Mesenchymal stem cell (in vitro differentiated cells and primary cell): ENCODE data around the gene MYH8.
A peak's percentile ranks its signal among the peaks of the same experiment; 100 is the strongest.

Source experiments
- DNase-seq: peaks from one replicate; pipeline ENCODE4 v3.0.0-alpha.2; 2013
- H2AFZ ChIP-seq: one replicate; pipeline ENCODE4 v1.6.1; 2013; ENCODE audit warnings: low read depth, mild to moderate bottlenecking, control low read depth, inconsistent platforms, low read length, moderate library complexity
- H2AK5ac ChIP-seq: 2 replicates; pipeline ENCODE4 v1.6.1; 2013; ENCODE audit warnings: low read length, moderate library complexity, mild to moderate bottlenecking, inconsistent platforms; ENCODE audit not compliant: severe bottlenecking
- H2BK120ac ChIP-seq: one replicate; pipeline ENCODE4 v1.6.1; 2013; ENCODE audit warnings: low read depth, mild to moderate bottlenecking, inconsistent platforms, low read length, moderate library complexity
- H2BK12ac ChIP-seq, 2 experiments: one replicate each; pipeline ENCODE4 v1.6.1; 2013; ENCODE audit warnings: inconsistent platforms in 2 of 2, low read length in 2 of 2, mild to moderate bottlenecking in 2 of 2, moderate library complexity in 2 of 2, control low read depth in 1 of 2
- H2BK15ac ChIP-seq: one replicate; pipeline ENCODE4 v1.6.1; 2013; ENCODE audit warnings: mild to moderate bottlenecking, low read depth, inconsistent platforms; ENCODE audit not compliant: poor library complexity, severe bottlenecking
- H2BK5ac ChIP-seq: 2 replicates; pipeline ENCODE4 v1.6.1; 2013; ENCODE audit warnings: low read depth, mild to moderate bottlenecking, low read length, control low read depth, inconsistent platforms; ENCODE audit not compliant: poor library complexity, severe bottlenecking
- H3K14ac ChIP-seq, 2 experiments: one replicate each; pipeline ENCODE4 v1.6.1; 2013; ENCODE audit warnings: inconsistent platforms in 2 of 2, low read length in 2 of 2, control low read depth in 1 of 2, mild to moderate bottlenecking in 1 of 2, moderate library complexity in 1 of 2
- H3K18ac ChIP-seq, 2 experiments: one replicate each; pipeline ENCODE4 v1.6.1; 2013; ENCODE audit warnings: inconsistent platforms in 2 of 2, low read length in 2 of 2, control low read depth in 1 of 2, low read depth in 1 of 2, mild to moderate bottlenecking in 1 of 2
- H3K23ac ChIP-seq, 2 experiments: one replicate each; pipeline ENCODE4 v1.6.1; 2013; ENCODE audit warnings: inconsistent platforms in 2 of 2, low read length in 2 of 2, mild to moderate bottlenecking in 2 of 2, moderate library complexity in 2 of 2, control low read depth in 1 of 2
- H3K27ac ChIP-seq: 2 replicates; pipeline ENCODE4 v1.5.1; 2013; ENCODE audit warnings: mild to moderate bottlenecking, moderate library complexity, low read length, control low read depth, inconsistent platforms; ENCODE audit not compliant: poor library complexity, severe bottlenecking
- H3K27me3 ChIP-seq, 2 experiments: 2 replicates each; pipeline versions ENCODE4 v1.6.1 to v1.7.0; 2013; ENCODE audit warnings: low read length in 2 of 2, mild to moderate bottlenecking in 2 of 2, moderate library complexity in 2 of 2, control low read depth in 1 of 2, inconsistent platforms in 1 of 2; ENCODE audit not compliant: control insufficient read depth in 1 of 2, insufficient read depth in 1 of 2
- H3K36me3 ChIP-seq, 2 experiments: 2 replicates each; pipeline versions ENCODE4 v1.6.1 to v1.7.0; 2013; ENCODE audit warnings: low read length in 2 of 2, control low read depth in 1 of 2, inconsistent platforms in 1 of 2, low read depth in 1 of 2, mild to moderate bottlenecking in 1 of 2; ENCODE audit not compliant: insufficient read depth in 2 of 2, control insufficient read depth in 1 of 2
- H3K4ac ChIP-seq, 2 experiments: one replicate each; pipeline ENCODE4 v1.6.1; 2013; ENCODE audit warnings: inconsistent platforms in 2 of 2, low read length in 2 of 2, mild to moderate bottlenecking in 2 of 2, moderate library complexity in 2 of 2, control low read depth in 1 of 2, low read depth in 1 of 2
- H3K4me1 ChIP-seq: 2 replicates; pipeline ENCODE4 v1.6.1; 2013; ENCODE audit warnings: low read depth, low read length, control low read depth; ENCODE audit not compliant: control insufficient read depth, insufficient read depth
- H3K4me2 ChIP-seq: 2 replicates; pipeline ENCODE4 v1.6.1; 2013; ENCODE audit warnings: low read length, mild to moderate bottlenecking, inconsistent platforms; ENCODE audit not compliant: poor library complexity, severe bottlenecking
- H3K4me3 ChIP-seq, 2 experiments: 2 replicates each; pipeline versions ENCODE4 v1.5.1 to v1.7.0; 2013; ENCODE audit warnings: low read length in 2 of 2, mild to moderate bottlenecking in 2 of 2, control low read depth in 1 of 2, low read depth in 1 of 2; ENCODE audit not compliant: insufficient read depth in 1 of 2
- H3K79me1 ChIP-seq: replicated peaks from 2 replicates; pipeline ENCODE4 v1.6.1; 2013; ENCODE audit warnings: mild to moderate bottlenecking, control low read depth, low read length, inconsistent platforms; ENCODE audit not compliant: poor library complexity, severe bottlenecking
- H3K9ac ChIP-seq: 2 replicates; pipeline ENCODE4 v1.7.0; 2013; ENCODE audit warnings: mild to moderate bottlenecking, low read length, moderate library complexity
- H3K9me3 ChIP-seq: 2 replicates; pipeline ENCODE4 v1.7.0; 2013; ENCODE audit warnings: mild to moderate bottlenecking, low read length; ENCODE audit not compliant: control insufficient read depth
- H4K8ac ChIP-seq: one replicate; pipeline ENCODE4 v1.6.1; 2013; ENCODE audit warnings: inconsistent platforms, mild to moderate bottlenecking, low read length, moderate library complexity
- H4K91ac ChIP-seq: one replicate; pipeline ENCODE4 v1.6.1; 2013; ENCODE audit warnings: mild to moderate bottlenecking, low read length, inconsistent platforms
- WGBS: methylation state at CpG from one replicate; pipeline ENCODE4 v1.1.7; 2013; ENCODE audit warnings: mixed read lengths; 5-methylcytosine and 5-hydroxymethylcytosine counted together

Gene MYH8

GRCh38 chr17:10357768-10358167 lies 64.0 kb downstream of the MYH8 start:
- Histone ChIP-seq H3K4ac (no peak overlapping the region), H2BK12ac (no peak overlapping the region), H2AK5ac (no peak overlapping the region), H3K9me3 (no peaks in the 10 kb centered on the region), H3K27me3 (no peaks in the 10 kb centered on the region), H3K4me1 (no peaks in the 10 kb centered on the region), H2BK5ac (no peak overlapping the region), H3K9ac (no peak overlapping the region), H4K91ac (no peak overlapping the region), H3K4me3 (no peak overlapping the region), H2BK15ac (no peak overlapping the region), H3K18ac (no peak overlapping the region), H3K4me2 (no peak overlapping the region), H2AFZ (no peak overlapping the region), H3K79me1 (no peaks in the 10 kb centered on the region), H3K36me3 (no peaks in the 10 kb centered on the region), H2BK120ac (no peak overlapping the region), H3K27ac (no peak overlapping the region), H4K8ac (no peak overlapping the region), H3K14ac (no peak overlapping the region), H3K23ac (no peak overlapping the region)
- WGBS, result 26% methylated on average over 4 of the region's 4 CpGs
- DNase-seq, result no peak

- Histone ChIP-seq H3K23ac (no peak overlapping the region), H4K91ac (no peak overlapping the region), H3K14ac (no peak overlapping the region), H2AK5ac (no peak overlapping the region), H3K36me3 (no peaks in the 10 kb centered on the region), H3K27ac (no peak overlapping the region), H2AFZ (no peak overlapping the region), H3K4me2 (no peak overlapping the region), H3K9ac (no peak overlapping the region), H2BK120ac (no peak overlapping the region), H3K4ac (no peak overlapping the region), H4K8ac (no peak overlapping the region), H2BK15ac (no peak overlapping the region), H3K79me1 (no peaks in the 10 kb centered on the region), H2BK5ac (no peak overlapping the region), H3K4me3 (no peak overlapping the region), H3K27me3 (no peaks in the 10 kb centered on the region), H3K9me3 (no peaks in the 10 kb centered on the region), H3K18ac (no peak overlapping the region), H3K4me1 (no peaks in the 10 kb centered on the region), H2BK12ac (no peak overlapping the region)
- no peak for DNase-seq
- 75% methylated on average over 7 of the region's 9 CpGs for WGBS
Observed at GRCh38 chr17:10354651-10355050, 67.1 kb downstream of the MYH8 start.

GRCh38 chr17:10352893-10353292 lies 68.9 kb downstream of the MYH8 start:
- Histone ChIP-seq H2BK12ac (no peak overlapping the region), H3K4ac (no peak overlapping the region), H3K4me2 (no peak overlapping the region), H2BK120ac (no peak overlapping the region), H3K27me3 (no peaks in the 10 kb centered on the region), H3K18ac (no peak overlapping the region), H3K4me3 (no peak overlapping the region), H4K91ac (no peak overlapping the region), H3K9ac (no peak overlapping the region), H2AFZ (no peak overlapping the region), H2BK5ac (no peak overlapping the region), H3K14ac (no peak overlapping the region), H4K8ac (no peak overlapping the region), H3K4me1 (no peaks in the 10 kb centered on the region), H3K36me3 (no peaks in the 10 kb centered on the region), H3K23ac (peak overlapping the region in 1 of 2 experiments; percentile 14), H3K9me3 (no peaks in the 10 kb centered on the region), H2AK5ac (no peak overlapping the region), H3K27ac (no peak overlapping the region), H3K79me1 (no peaks in the 10 kb centered on the region), H2BK15ac (no peak overlapping the region)
- DNase-seq, result no peak

- no peak overlapping the region for H3K18ac ChIP-seq
- WGBS, result 100% methylated on average over 1 of the region's 1 CpG
- no peak overlapping the region for H3K9ac ChIP-seq
- no peak overlapping the region for H3K4me2 ChIP-seq
- no peak overlapping the region for H4K8ac ChIP-seq
- no peak overlapping the region for H3K23ac ChIP-seq
- no peak overlapping the region for H3K4me3 ChIP-seq
- no peak for DNase-seq
- no peak overlapping the region for H3K27ac ChIP-seq
- H2BK120ac ChIP-seq, result no peak overlapping the region
- no peaks in the 10 kb centered on the region for H3K27me3 ChIP-seq
- H3K79me1 ChIP-seq, result no peaks in the 10 kb centered on the region
- H2BK15ac ChIP-seq, result no peak overlapping the region
- H4K91ac ChIP-seq, result no peak overlapping the region
- no peak overlapping the region for H2AK5ac ChIP-seq
- H3K4ac ChIP-seq, result no peak overlapping the region
- H3K14ac ChIP-seq, result no peak overlapping the region
- H2AFZ ChIP-seq, result no peak overlapping the region
- no peak overlapping the region for H2BK12ac ChIP-seq
- H3K9me3 ChIP-seq, result no peaks in the 10 kb centered on the region
- H3K4me1 ChIP-seq, result no peaks in the 10 kb centered on the region
- H2BK5ac ChIP-seq, result no peak overlapping the region
- no peaks in the 10 kb centered on the region for H3K36me3 ChIP-seq
Observed at GRCh38 chr17:10349403-10349802, 72.3 kb downstream of the MYH8 start.
